ENCODE data around the gene CLIP4.

CLIP4 gene

DNA sequence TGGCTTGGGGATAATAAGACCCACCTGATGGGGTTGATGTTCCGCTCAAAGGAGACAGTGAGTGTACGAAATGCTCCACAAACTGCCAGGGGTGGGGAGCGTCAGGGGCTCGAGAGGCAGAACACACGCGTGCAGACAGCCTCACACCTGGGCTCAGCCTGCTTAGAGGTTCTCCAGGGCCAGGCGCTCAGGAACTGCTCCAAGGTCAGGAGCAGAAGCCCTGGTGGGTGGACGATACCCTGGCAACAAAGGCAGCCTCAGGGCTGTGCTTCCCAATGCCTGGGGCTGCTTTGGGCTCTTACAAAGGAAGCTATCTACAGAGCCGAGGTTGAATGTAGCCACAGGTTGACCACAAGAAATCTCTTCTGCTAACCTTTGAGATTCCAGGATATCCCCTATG lies 114.4 kb downstream of the CLIP4 start:
- in situ Hi-C loops (cut with MboI; ENCODE audit: low sequenced_read_pairs) = no loop called here
- Histone ChIP-seq H3K36me3 (replicated peaks) (no peaks in the 10 kb centered on the region), H3K4me3 (no peak overlapping the region), H3K9me3 (no peaks in the 10 kb centered on the region), H3K27me3 (ENCODE audit: low read depth) (peaks cover 9% of the 10 kb centered on the region), H3K4me1 (no peaks in the 10 kb centered on the region)
- DNase-seq (ENCODE audit: low spot score in 2 of 2) = no peak

DNA sequence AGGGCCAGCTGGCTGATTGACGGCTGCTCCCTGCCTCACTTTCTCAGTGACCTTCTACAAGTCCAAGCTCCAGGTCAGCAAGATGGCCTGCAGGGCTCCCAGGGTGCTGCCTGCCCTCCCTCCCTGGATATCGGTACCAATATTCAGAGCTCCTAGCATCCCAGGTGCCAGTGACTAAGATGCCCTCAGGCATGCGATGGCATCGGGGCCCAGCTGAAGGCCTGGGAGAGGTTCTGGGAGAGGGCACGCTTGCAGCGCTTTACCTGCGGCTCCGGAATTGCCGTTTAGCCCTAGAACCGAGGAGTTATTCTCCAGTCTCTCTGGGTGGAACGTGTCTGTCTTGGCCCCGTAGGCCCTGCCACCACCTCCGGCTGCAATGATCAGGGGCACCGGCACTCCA lies 116.8 kb downstream of the CLIP4 start:
- Histone ChIP-seq H3K4me3 (no peak overlapping the region), H3K4me1 (no peaks in the 10 kb centered on the region), H3K36me3 (replicated peaks) (no peaks in the 10 kb centered on the region), H3K9me3 (no peaks in the 10 kb centered on the region), H3K27me3 (ENCODE audit: low read depth) (peaks cover 11% of the 10 kb centered on the region)
- in situ Hi-C loops (cut with MboI; ENCODE audit: low sequenced_read_pairs) = no loop called here
- DNase-seq (ENCODE audit: low spot score in 2 of 2) = no peak

DNA sequence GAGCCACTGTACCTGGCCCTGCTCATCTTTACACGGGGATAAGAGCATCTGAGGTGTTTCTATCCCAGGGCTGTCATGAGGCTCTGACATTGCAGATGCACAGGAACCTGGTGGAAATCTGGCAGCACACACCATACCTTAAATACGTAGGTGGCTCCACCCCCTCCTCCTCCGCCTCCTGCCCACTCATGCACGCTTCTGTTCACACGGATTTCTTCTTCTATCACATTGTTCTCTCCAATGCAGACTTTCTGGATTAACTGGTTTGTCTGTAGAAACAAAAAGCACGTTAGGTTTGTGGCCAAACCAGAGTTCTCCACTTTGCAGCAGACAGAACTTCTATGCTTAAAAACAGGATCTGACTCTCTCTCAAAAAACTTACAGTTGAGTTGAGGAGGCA lies 118.2 kb downstream of the CLIP4 start:
- Histone ChIP-seq H3K27me3 (ENCODE audit: low read depth) (peaks cover 8% of the 10 kb centered on the region), H3K9me3 (no peaks in the 10 kb centered on the region), H3K36me3 (replicated peaks) (no peaks in the 10 kb centered on the region), H3K4me1 (no peaks in the 10 kb centered on the region), H3K4me3 (no peak overlapping the region)
- in situ Hi-C loops (cut with MboI; ENCODE audit: low sequenced_read_pairs) = no loop called here
- no peak for DNase-seq (ENCODE audit: low spot score in 2 of 2)

DNA sequence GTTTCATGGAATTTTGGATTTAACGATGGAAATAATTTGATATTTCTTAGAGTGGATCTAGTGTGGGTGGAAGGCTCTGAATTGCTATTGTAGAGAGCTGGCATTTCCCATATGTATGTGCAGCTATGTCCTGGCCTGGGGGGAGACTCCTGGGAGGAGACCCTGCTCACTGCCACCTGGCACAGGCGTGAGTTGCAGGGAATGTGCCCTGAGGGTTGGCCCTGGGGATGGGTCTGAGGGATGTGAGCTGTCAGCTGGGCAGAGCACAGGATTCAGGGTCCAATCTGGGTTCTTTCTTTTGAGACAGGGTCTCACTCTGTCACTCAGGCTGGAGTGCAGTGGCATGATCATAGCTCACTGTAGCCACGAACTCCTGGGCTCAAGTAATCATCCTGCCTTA lies 120.2 kb downstream of the CLIP4 start:
- DNase-seq (ENCODE audit: low spot score in 2 of 2) = no peak
- in situ Hi-C loops (cut with MboI; ENCODE audit: low sequenced_read_pairs) = no loop called here
- Histone ChIP-seq H3K36me3 (replicated peaks) (no peaks in the 10 kb centered on the region), H3K9me3 (no peaks in the 10 kb centered on the region), H3K4me1 (no peaks in the 10 kb centered on the region), H3K27me3 (ENCODE audit: low read depth) (peaks cover 10% of the 10 kb centered on the region), H3K4me3 (no peak overlapping the region)

DNA sequence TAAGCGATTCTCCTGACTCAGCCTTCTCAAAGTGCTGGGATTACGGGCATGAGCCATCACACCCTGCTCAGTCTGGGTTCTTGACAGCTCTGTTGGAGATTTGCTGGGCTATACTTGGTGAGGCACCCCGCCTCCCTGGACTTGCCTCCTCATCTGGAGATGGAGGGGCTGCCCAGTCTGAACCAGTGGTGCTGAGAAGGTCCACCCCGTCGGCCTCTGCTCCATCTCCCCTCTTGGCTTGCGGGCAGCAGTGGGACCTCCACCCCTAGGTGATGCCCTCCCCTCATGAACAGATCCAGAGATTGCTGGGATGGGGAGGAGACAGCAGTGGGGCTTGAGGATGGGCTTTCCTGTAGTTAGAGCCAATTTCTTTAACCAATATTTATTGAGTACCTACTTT lies 120.9 kb downstream of the CLIP4 start:
- no peak overlapping the region for H3K4me3 ChIP-seq
- no peaks in the 10 kb centered on the region for H3K4me1 ChIP-seq
- no peaks in the 10 kb centered on the region for H3K9me3 ChIP-seq
- peaks cover 11% of the 10 kb centered on the region for H3K27me3 ChIP-seq (ENCODE audit: low read depth)
- DNase-seq (ENCODE audit: low spot score in 2 of 2) = no peak
- in situ Hi-C loops (cut with MboI; ENCODE audit: low sequenced_read_pairs) = no loop called here
- H3K36me3 ChIP-seq (replicated peaks) = no peaks in the 10 kb centered on the region

DNA sequence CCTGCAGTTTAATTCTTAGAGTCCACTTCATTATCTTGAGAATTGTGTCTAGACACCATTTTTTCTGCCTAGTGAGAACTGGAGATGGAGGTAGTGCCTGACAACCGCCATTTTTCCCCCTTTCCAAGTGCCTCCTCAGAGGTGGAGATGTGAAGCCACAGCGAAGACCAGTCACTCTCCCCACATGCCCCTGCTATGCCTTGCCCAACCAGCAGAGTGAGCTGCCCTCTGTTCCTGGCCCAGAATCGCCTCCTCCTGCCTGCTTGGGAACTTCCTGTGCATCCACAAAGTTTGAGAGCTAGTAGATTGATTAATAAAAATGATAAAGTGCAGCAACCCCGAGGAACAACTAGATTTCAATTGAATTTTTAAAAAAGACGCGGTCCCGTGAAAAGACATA lies 123.3 kb downstream of the CLIP4 start:
- peak in 1 of 2 experiments; percentile 62 for DNase-seq (ENCODE audit: low spot score in 2 of 2)
- H3K4me1 ChIP-seq = no peaks in the 10 kb centered on the region
- H3K27me3 ChIP-seq (ENCODE audit: low read depth) = peaks cover 17% of the 10 kb centered on the region
- no peaks in the 10 kb centered on the region for H3K9me3 ChIP-seq
- in situ Hi-C loops (cut with MboI; ENCODE audit: low sequenced_read_pairs) = no loop called here
- H3K36me3 ChIP-seq (replicated peaks) = no peaks in the 10 kb centered on the region
- H3K4me3 ChIP-seq = no peak overlapping the region
